Central memory CD4-positive, alpha-beta T cell (primary cell): ENCODE measurements around the gene C5orf15.
"Not testable (repeated sequence)": the region's sequence is repeated elsewhere in the genome, so short reads cannot be mapped to it uniquely, and the experiment has no call there.

Source experiments
- DNase-seq: peaks from one replicate; pipeline ENCODE4 v3.0.0; 2022

C5orf15 gene

GRCh38 chr5:133937628-133938027 is 30.8 kb downstream of the C5orf15 start:
- DNase-seq: not testable (repeated sequence)

DNA sequence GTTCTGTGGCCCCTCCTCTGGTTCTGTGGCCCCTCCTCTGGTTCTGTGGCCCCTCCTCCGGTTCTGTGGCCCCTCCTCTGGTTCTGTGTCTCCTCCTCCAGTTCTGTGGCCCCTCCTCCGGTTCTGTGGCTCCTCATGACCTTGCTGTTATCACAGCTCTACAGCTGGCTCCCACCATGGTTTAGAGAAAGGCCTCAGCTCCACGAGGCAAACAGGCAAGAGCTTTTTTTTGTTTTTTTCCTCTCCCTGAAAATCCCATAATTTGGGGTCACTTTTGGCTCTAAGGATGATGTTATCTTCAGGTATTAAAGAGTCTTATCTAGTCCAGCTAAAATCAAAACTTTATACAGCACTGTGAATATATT is 31.8 kb downstream of the C5orf15 start:
- no peak for DNase-seq

- DNase-seq: not testable (repeated sequence)
Measured at GRCh38 chr5:133935991-133936650, 32.3 kb downstream of the C5orf15 start.

- DNase-seq: no peak
Measured at GRCh38 chr5:133935667-133935940, 32.8 kb downstream of the C5orf15 start.

GRCh38 chr5:133934822-133935666 is 33.4 kb downstream of the C5orf15 start:
- no peak for DNase-seq

GRCh38 chr5:133934311-133934710 is 34.1 kb downstream of the C5orf15 start:
- no peak for DNase-seq

- DNase-seq: no peak
Measured at GRCh38 chr5:133933670-133934295, 34.6 kb downstream of the C5orf15 start.

GRCh38 chr5:133933169-133933509 is 35.3 kb downstream of the C5orf15 start:
- DNase-seq: no peak

GRCh38 chr5:133932441-133933168 is 35.8 kb downstream of the C5orf15 start:
- no peak for DNase-seq

DNA sequence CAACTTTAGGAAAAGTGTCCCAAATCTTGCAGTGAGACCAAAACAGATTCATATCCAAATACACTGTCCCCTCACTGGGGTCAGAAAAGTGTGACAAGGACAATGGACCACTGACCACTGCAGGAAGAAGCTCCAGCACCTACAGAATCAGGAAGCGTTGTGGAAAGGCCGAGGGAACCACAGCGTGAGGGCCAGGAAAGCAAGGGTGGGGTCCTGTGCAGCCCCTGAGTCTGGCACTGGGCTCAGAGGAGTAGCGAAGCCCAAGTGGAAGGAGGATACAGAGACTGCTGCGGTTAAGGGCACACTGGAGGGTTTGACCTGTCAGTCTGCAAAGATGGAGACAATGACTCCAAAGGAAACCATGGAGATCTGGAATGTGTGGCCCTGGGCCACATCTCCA is 36.9 kb downstream of the C5orf15 start:
- no peak for DNase-seq

DNA sequence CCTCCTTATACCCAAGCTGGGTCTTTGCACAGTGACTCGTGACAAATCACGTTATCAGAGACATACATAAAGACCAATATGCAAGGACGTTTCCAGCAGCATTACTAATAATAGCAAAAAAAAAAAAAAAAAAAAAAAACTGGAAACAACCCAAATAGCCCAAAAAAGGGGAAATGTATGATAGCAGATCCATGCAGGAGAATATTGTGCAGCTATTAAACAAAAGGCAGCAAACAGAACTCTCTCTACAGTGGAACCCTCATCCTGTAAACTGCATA is 37.7 kb downstream of the C5orf15 start:
- no peak for DNase-seq

- DNase-seq: peak; percentile 63
Measured at GRCh38 chr5:133930061-133930812, 38.2 kb downstream of the C5orf15 start.

DNA sequence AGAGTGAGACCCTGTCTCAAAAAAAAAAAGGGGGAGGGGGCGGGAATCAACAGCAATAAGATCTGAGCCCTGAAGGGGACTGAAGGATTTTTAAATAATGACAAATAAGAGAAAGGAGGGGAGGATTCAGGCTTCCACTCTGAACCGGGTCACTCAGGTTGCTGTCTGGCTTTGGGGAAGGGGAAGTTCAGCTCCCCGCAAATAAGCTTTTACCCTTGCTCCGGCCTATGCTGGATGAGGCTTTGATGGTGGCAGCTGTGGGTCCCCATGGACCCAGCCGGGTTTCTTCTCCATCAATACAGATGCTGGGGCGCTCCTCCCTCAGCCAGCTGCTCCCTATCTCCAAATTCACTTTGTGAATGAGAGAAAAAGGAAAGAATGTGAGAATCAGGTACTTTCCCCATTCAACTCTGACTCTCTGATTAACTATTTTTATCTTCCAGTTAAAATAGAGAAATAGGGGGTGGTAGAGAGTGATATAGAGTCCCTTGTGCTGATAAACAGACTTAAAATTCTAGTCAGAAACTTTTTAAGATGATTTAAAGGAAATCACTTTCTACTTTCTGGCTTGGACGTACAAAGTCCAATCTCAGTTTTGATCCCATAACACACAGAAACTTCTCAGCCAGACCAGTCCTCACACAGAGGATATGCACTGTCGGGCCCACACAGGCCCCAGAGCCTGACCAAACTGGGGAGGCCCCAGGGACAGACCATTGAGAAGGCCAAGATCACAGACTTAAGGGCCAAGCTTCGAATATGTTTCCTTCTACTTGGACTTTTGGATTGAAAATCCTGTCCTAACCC is 39.6 kb downstream of the C5orf15 start:
- no peak for DNase-seq

GRCh38 chr5:133927300-133928180 is 40.9 kb downstream of the C5orf15 start:
- no peak for DNase-seq

DNA sequence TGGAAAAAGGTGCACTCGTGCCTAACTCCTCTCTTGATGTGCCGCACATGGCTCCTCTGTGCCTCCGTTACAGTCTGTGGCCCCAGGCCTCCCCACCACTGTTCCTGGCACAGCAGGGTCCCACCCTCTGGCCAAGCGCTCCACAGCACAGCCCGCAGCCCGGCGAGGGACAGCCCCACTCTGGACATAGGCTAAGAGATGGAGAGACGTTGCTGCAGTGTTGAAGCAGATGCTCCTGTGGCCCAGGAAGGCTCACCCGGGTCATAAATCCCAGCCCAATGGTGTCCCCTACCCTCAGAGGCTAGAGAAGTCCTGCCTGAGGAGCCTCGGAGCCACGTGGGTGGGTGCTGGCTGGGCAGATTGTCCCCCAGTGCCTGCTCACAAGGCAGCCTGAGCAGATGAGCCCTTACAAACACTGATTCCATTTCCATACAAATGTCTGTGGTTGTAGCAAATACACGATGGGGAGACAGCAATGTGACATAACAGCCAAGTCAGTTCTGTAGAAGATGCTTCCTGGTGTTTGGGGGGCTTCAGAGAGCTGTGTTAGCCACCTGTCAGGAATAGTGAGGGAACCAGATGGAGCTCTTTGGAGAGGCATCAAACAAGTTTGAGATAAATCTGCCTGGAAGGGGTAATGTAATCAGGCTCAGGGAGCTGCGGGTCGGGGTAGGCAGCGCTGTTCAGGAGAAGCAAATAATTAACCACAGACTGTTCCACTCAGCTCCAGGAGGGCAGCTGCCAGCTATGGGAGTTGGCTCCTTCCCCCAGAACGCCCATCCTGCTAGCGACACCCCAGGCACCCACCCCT is 41.7 kb downstream of the C5orf15 start:
- no peak for DNase-seq

DNA sequence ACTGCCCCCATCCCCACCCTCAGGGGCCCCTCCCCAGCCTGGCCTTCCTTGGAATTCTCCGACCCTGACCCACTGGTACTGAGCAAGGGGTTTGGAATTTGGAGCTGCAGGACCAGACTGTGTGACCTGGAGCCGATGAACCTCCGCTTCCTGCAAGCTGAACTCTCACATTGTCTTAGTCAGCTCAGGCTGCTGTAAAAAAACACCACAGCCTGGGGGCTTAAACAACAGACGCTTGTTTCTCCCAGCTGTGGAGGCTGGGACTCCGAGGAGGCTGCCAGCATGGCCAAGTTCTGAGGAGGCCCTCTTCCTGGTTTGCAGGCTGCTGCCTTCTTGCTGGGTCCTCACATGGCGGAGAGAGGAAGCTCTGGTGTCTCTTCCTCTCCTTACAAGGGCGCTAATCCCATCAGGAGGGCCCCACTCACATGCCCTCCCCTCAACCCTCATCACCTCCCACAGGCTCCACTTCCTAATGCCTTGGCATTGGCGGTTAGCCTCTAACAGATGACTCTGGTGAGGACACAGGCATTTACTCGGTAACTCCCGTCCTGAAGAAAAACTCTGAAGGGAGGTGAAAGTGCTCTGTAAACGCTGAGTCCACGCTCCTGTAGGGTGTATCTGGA is 42.4 kb downstream of the C5orf15 start:
- no peak for DNase-seq

DNA sequence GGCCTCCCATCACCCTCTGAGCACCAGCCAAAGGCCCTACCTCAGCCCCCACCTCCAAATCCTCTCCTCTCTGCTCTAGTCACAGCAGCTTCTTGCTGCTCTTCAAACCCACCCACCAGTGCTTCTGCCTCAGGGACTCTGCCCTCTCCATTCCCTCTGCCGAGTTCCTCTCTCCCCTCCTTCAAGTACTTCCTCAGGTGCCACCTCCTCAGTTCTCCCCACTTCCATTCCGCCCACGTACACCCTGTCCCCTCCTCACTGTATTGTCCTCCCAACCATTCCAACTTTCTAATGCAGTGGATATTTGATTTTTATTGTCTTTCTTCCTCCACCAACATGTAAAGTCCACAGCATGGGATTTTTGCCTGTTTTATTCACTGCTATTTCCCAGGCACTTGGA is 43.2 kb downstream of the C5orf15 start:
- DNase-seq: no peak

GRCh38 chr5:133924221-133924920 is 44.1 kb downstream of the C5orf15 start:
- no peak for DNase-seq

GRCh38 chr5:133921979-133922378 is 46.4 kb downstream of the C5orf15 start:
- DNase-seq: no peak
